NCI-H2196 treated with DMSO at 0.1 percent for 48 hours (cell line): ENCODE results near the gene ACAP1.
A peak's percentile ranks its signal among the peaks of the same experiment; 100 is the strongest.
"Not testable (repeated sequence)": the region's sequence is repeated elsewhere in the genome, so short reads cannot be mapped to it uniquely, and the experiment has no call there.

ENCODE experiments used
- DNase-seq: peaks from one replicate; lab custom pipeline; 2025; ENCODE audit not compliant: unreplicated experiment; lab: John Stamatoyannopoulos, UW

Gene ACAP1

DNA sequence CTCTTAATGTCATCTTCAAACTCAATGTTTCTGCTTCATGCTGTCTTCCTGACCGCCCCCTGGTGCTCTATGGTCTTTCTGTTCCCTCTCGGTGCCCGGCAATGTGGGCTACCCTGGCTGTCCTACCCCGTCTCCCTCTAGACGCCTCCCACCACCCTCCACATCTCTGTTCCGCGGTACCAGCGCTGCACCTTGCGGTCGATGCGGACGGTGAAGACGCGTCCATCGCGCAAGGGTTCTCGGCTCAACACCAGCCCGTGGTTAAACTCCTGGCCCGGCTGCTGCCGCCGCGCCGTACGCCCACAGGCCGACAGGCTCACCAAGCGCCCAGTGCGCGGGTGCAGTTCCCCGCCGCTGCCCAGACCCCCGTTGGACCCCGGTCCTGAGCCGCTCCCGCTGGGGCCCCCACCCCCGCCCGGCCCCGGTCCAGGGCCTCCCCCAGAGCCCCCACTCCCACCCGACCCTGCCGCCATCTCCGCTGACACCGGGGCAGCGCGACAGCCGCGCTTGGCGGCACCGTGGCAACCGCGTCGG is 7.4 kb upstream of the ACAP1 start, which contains the start of gene NEURL4:
Gene NEURL4, minus strand, starts transcription at position 496 of the 534 bp plus-strand sequence. Its CDS starts 23 bp downstream, at position 473.
- DNase-seq, result no peak

- peak; percentile 88 for DNase-seq
Measured at GRCh38 chr17:7329374-7329996, 6.8 kb upstream of the ACAP1 start.

GRCh38 chr17:7329997-7330637 is 6.2 kb upstream of the ACAP1 start:
- DNase-seq, result peak; percentile 42

- no peak for DNase-seq
Measured at GRCh38 chr17:7330638-7331015, 5.7 kb upstream of the ACAP1 start.

DNA sequence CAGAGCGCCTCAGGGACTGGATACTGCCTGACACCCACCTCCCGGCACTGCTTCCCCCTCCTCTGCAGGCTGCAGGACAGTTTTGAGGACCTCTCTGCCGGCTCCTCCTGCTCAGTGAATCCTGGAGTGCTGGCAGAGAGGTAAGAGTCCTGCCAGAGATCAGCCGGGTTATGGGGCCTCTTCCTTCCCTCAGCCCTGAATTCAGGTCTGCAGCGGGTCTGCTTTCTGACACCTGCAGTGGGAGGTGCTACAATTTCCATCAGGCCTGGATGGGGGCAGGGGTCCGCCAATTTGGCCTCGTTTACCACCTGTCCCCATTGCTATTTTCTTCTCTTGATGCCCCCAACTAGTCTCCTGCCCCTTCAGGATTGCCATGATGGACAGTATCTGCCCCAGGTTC is 4.2 kb upstream of the ACAP1 start:
- DNase-seq, result no peak

- not testable (repeated sequence) for DNase-seq
Measured at GRCh38 chr17:7332600-7333069, 3.7 kb upstream of the ACAP1 start.

- DNase-seq, result no peak
Measured at GRCh38 chr17:7334938-7335538, 1.3 kb upstream of the ACAP1 start.

- DNase-seq, result not testable (repeated sequence)
Measured at GRCh38 chr17:7335765-7336164, 564 bp upstream of the ACAP1 start.

- not testable (repeated sequence) for DNase-seq
Measured at GRCh38 chr17:7337600-7337999, 1.3 kb downstream of the ACAP1 start.

DNA sequence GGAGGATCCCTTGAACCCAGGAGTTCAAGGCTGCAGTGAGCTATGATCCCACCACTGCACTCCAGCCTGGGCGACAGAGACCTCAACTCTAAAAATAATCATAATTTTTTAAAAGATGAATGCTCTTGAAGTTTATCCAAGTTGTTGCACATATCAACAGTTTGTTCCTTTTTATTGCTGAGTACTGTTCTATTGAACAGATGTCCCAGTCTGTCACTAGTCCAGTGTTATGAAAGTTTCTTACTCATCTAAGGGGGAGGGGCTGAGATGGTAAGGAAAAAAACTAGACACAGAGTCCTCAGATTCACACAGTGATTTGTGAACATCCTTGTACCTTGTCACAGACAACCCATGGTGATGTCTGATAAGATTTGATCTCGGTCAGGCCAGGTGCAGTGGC is 3.9 kb downstream of the ACAP1 start:
- DNase-seq, result no peak

DNA sequence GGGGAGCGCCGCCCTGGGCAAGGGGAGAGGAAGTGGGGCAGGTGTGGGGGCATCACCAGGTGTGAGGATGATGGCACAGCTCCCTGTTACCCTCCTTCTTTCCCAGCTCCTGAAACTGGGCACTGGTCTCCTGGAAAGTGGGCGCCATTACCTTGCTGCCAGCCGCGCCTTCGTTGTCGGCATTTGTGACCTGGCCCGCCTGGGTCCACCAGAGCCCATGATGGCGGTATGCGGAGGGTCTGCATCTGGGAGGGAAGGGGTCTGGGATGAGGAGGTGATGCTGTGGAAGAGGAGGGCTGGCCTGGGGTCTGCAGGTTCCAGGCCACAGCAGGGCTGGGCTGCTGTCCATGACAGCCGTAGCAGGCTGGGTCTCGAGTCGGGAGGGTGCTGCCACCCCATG is 5.5 kb downstream of the ACAP1 start:
- DNase-seq, result no peak

GRCh38 chr17:7343250-7343649 is 6.9 kb downstream of the ACAP1 start:
- no peak for DNase-seq

- no peak for DNase-seq
Measured at GRCh38 chr17:7346761-7347614, 10.7 kb downstream of the ACAP1 start.

- DNase-seq, result no peak
Measured at GRCh38 chr17:7347630-7348477, 11.5 kb downstream of the ACAP1 start.

DNA sequence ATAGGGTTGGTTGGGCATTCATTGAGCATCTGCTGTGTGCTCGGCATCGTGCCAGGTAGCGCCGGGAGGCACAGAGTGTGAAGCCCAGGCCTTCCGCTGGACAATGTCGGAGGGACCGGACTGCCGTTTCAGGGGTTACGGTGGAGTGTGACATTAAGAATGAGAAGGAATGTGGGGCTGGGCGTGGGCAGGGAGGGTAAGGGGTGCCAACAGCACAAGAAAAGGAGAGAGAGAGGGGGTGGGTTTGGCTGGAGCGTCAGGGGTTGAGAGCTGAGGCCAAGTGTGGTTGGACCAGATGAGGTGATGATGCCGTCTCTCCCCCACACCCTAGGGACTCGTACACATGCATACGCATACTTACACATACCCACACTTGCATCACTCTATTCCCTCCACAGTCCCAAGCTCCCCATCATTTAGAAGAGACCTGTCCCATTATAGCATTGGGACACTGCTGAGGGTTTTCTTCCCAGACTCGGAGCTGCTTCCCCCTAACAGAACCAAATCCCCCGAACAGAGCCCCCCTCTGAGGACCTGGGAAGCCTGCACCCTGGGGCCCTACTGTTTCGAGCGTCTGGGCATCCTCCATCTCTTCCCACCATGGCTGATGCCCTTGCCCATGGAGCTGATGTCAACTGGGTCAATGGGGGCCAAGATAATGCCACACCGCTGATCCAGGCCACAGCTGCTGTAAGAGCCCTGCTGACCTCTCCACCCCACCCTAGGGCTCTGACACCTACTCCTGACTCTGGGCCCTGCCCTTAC is 12.3 kb downstream of the ACAP1 start:
- DNase-seq, result no peak

DNA sequence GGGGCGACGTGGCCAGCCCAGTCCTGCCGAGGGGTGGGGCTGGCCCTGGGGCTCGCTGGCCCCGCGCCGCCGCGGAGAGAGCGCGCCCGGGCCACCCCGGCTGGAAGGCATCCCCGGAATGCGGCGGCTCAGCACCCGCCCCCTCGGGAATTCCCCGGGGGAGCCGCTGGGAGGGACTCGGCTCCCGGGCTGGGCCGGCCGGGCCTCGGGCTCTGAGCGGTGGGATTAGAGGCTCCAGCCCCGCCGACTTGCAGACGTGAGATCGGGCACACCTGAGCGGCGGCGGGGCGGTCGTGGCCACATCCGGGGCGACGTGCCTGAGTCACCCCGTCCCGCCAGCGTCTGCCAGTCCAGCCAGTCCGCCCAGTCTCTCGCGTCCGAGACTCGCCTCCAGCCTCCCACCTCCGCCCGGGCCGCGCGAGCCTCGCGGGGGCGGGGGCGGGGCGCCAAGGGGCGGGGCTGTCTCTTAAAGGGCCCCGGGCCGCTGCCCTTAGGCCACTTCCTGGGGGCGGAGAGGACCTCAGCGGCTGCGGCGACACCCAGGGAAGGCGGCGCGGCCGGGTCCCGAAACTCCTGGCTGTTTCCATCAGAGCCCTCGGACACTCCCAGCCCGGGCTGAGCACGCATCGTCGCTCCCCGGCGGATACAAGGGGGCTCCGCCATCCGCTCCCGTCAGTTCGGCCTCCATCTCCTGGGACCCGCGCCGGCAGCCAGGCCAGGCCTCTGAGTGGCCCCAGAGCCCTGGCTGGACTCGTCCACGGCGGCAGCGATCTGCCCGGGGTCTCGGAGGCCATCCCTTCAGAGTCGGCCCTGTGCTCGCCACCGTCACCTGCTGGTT is 15.6 kb downstream of the ACAP1 start, which contains the start of gene KCTD11:
Gene KCTD11, plus strand, starts transcription at position 498 of the 838 bp plus-strand sequence.
- peak; percentile 14 for DNase-seq

DNA sequence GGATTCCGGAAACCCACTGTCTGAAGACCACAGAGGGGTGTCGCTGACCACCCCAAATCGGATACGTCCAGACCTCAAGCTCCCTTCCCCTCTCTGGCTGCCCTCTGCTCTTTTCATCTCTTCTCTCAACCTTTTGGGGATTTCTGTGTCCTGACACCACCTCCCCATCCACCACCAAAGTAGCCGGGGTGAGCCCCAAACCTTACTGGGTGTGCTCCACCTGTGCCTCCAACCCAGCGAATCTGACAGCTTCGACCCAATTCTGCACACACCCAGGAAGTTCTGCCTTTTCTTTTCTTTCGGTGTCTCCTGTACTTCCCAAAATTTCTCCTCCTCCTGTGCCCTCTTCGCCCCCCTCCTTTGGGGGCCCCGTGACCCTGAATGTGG is 16.2 kb downstream of the ACAP1 start:
- no peak for DNase-seq

- no peak for DNase-seq
Measured at GRCh38 chr17:7352910-7353635, 16.7 kb downstream of the ACAP1 start.
